Measurements from ENCODE around the gene FAM234B.

Gene FAM234B

DNA sequence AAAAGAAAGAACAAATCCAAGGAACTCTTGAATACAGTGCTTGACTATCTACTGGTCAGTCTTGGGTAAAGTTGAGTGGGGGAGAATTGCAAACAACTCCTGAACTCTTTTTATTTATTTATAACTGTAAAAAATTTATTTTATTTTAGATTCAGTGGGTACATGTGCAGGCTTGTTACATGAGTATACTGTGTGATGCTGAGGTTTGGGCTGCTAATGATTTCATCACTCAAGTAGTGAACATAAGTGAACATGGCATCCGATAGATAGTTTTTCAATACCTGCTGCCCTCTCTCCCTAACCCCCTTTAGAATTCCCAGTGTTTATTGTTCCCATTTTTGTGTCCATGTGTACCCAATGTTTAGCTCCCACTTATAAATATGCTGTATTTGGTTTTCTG, 62.5 kb downstream of the FAM234B start:
- FAIRE-seq (no peak), DNase-seq (ENCODE audit: insufficient read length, low spot score) (no peak)

DNA sequence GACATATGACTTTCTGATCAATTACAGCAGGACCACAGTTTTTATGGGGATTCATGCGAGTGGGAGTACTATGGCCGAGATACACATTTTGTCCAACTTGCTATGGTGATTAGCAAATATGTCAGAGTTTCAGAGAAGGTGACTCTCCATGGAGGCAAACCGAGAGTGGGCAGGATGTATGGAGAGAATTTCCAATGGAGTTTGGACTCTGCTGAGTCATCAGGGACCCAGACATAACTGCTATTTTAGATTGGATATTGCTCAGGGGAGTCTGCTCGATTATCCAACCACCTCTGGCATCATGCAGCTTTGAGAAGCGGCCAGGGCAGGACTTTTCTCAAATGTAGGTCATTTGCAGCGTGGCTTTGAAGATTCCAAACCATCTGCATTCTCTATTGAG, 68.8 kb downstream of the FAM234B start:
- no peak for DNase-seq (ENCODE audit: insufficient read length, low spot score)
- FAIRE-seq, result no peak

DNA sequence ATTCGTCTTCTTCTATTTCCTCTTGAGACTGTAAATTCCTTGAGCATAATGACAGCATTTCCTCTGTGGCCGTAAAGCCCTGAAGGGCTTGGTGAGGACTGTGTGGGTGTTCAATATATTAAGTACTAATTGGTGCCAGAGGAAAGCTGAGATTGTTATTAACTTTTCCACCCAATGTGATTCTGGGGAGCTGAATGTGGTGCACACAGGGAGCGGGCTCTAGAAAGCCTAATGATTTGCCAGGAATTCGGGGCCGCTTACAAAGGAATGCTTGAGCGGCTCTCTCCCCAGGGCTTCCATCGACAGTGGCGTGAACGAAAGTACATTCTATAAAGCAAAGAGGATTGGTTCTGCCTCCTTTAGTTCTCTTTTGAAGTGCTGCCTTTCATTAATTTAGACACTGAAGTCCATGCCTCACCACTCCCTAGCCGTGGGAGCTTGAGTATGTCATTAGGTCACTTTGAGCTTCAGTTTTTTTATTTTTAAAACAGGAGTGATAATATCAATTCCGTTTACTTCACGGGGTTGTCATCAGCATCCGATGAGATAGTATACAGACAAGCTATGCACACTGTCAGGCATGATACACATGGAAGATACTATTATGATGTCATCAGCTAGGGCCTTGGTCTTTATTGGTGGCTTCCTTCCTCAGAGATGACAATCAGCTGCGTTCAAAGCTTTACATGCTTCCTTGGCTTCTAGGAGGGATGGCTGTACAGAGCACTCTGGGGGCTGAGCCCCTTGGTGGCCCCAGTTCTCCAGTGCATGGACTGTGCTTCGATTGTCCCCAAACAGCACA, 70.3 kb downstream of the FAM234B start:
- FAIRE-seq, result no peak
- no peak for DNase-seq (ENCODE audit: insufficient read length, low spot score)

DNA sequence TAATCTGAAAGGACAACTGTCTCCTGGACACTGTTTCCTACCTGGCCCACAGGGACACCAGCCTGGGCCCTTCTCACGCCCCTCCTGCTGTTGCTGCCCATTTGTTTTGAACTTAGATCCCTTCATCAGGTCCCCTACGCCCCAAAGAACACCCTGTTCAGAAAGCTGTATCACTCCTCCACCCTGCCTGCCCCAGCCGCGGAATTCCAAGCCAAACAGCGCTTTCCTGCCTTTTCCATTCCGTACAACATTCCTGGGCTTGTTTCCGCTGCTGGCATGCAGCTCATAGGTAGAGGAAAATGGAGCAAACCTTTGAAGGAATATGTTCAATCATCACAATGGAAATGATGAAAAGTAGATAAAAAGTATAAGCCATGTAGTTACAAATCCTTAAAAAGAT, 72.1 kb downstream of the FAM234B start:
- no peak for FAIRE-seq
- no peak for DNase-seq (ENCODE audit: insufficient read length, low spot score)

DNA sequence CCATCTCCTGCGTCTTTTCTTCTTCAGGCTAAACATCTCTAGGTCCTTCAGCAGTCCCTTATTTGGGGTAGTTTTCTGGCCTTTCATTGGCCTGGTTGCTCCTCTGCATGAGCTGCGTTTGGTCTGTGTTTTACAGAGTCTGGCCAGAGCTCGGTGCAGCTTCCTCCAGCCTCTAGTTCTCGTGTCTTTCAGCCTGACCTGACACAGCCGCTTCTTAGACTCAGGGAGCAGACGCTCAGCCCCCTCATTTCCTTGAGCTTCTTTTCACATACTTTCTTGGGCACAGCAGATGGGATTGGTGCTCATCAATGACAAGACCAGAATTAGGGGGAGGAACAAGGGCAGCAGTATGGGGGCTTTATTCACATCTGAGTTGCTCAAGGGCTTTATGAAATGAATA, 72.8 kb downstream of the FAM234B start:
- DNase-seq (ENCODE audit: insufficient read length, low spot score), result no peak
- FAIRE-seq, result no peak

DNA sequence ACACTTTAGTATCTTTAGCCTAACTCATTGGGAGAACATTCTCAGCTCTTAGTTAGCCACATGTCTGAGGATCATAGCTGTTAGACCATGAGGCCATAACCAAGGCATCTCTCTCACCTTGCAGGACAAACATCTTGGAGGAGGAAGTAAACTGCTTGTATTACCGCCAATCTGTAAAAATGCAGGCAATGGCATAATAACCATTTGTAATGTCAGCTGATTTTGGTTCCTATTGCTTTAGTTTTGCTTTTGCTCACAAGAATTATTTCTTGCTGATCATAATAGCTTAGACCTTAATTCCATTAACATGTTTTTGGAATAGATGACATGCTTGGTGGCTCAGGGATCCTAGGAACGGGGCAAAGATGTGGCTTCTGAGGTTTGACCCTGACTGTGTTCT, 75.6 kb downstream of the FAM234B start:
- no peak for DNase-seq (ENCODE audit: insufficient read length, low spot score)
- no peak for FAIRE-seq

DNA sequence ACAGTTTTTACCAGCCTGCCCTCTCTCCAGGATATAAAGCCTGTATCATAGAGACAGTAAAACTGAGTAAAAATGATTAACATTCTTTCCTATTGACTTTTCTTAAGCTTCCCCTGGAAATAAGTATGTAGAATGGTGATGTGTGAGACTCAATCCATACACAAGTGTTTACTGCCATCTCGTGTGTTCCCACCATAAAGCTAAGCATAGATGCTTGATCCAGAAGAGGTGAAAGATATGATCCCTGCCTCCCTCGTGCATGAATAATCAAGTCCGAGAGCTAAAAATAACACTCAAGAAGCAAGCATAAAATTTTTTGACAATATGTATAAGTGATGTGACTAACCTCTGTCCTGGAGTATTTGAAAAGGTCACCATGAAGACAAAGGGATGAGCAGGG, 76.2 kb downstream of the FAM234B start:
- DNase-seq (ENCODE audit: insufficient read length, low spot score) (no peak), FAIRE-seq (no peak)

DNA sequence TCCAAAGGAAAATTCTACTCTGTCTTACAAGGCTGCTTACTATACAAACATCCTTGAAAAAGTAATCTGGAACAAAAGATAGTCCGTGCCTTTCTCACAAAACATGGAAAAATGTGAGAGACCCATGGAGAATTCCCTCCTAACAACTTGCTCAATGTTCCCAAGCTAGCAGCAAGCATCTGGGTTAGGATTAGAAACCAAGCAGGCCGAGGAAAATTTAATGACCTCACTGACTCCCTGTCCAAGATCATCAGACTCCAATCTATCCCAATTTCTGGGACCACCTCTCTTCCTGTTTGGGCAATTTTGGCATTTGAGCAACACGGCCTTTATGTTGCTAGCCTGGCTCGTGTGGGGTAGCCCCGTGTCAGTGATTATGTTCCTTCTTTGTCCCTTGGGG, 77.4 kb downstream of the FAM234B start:
- DNase-seq (ENCODE audit: insufficient read length, low spot score), result no peak
- no peak for FAIRE-seq

DNA sequence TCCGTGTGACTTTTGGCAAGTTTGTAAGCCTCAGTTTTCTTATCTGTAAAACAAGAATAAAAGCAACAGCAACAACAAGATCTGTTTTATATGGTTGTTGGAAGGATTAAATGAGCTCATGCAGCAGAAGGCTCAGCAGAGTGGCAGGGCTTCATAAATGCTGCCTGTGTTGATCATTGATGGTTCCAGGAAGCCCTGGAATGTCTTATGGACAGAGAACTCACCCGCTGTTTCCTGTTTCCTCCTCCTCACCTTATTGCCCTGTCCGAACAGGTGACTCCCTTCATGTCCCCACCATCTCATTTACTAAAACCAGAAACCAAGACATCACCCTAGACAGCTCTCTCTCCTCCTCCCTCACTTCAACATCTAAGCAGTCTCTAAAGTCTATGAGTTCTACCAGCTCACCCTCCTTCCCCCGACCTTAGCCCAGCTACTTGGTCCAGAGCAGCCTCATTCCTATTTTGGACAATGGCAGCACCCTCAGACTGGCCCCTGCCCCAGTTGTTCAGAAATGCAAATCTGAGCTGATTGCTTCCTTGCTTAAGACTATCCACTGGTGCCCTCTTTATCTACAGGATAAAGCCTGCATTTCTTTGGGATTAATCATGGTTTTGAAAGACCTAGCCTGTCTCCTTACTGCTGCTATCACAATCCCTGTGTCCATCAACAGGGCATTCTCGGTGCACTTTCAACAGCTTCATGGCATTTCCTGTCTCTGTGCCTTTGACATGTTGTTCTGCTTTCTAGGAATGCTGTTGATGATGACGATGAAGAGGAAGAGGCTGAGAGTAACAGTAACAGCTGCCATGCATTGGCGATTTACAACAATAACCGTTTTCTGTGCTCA, 80.7 kb downstream of the FAM234B start:
- FAIRE-seq, result peak; percentile 26

DNA sequence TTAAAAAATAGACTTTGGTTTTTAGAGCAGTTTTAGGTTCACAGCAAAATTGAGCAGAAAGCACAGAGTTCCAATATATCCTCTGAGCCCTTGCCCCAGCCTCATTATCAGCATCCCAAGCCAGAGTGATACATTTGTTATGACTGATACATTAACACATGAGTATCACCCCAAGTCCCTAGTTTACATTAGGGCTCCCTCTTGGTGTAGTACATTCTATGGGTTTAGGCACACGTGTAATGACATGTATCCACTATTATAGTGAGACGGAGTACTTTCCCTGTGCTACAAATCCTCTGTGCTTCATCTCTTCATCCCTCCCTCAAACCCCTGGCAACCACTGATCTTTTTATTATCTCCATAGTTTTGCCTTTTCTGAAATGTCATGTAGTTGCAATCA, 81.8 kb downstream of the FAM234B start:
- FAIRE-seq (no peak), DNase-seq (ENCODE audit: insufficient read length, low spot score) (no peak)

More for the DNA sequence above, 80.7 kb downstream of the FAM234B start:
- DNase-seq (ENCODE audit: insufficient read length, low spot score), result peak; percentile 72

DNA sequence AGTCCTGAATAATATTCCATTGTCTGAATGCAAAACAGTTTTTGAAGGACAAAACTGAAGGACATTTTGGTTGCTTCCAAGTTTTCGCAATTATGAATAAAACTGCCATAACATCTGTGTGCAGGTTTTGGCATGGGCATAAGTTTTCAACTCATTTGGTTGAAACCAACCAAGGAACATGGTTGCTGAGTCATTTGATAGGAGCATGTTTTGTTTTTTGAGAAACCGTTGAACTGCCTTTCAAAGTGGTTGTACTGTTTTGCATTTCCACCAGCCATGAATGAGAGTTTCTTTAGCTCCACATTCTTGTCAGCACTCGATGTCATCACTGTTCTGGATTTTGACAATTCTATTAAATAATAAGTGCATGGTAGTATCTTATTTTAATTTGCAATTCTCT, 82.3 kb downstream of the FAM234B start:
- DNase-seq (ENCODE audit: insufficient read length, low spot score) (no peak), FAIRE-seq (no peak)

DNA sequence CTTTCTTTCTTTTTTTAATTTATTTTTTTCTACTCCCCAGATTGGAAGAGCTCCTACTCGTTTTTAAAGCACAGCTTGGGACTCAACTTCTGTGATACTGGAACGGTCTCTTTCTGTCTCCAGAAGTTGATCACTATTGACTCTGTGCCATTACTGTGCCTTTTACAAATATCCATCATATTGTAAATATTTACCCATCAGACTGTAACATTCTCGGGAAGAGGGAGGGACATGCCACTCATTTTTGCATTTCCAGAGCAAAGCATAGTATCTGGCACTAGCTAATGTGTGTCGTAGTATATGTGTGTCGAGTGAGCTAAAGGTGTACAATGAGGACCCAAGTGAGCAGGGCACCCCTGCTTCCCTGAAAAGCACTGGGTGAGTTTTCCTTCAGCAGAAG, 83.3 kb downstream of the FAM234B start:
- FAIRE-seq (no peak), DNase-seq (ENCODE audit: insufficient read length, low spot score) (no peak)

DNA sequence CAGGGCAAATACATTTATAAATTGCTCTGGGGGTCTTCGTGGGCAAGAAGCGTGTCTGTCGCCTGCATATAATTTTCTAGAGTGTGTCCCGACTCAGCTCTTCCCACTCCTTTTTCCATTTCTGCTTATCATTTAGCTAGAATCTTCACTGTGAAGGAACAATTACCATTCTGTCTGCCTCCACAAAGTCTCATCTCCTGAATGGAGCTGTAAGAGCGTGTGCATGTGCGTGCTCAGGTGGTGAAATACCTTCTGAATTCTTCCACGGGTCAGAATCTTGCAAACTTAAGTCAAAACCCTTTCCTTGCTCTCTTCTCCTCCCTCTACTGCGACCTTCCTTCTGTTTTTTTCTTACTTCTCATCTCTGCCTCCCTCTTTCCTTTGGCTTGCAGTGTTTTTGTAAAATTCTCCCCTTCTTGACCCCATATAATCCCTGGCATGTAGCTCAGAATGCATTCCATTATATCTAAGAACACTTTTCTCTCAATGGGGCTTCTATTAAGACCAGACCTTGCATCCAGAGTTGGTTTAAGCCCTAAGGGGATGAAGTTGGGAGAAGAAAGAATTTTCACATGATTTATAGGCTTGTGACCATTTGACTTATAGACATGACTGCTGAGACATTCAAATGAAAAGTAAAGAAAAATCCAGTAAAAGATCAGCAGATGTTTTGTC, 84.2 kb downstream of the FAM234B start:
- DNase-seq (ENCODE audit: insufficient read length, low spot score) (peak; percentile 32), FAIRE-seq (no peak)

DNA sequence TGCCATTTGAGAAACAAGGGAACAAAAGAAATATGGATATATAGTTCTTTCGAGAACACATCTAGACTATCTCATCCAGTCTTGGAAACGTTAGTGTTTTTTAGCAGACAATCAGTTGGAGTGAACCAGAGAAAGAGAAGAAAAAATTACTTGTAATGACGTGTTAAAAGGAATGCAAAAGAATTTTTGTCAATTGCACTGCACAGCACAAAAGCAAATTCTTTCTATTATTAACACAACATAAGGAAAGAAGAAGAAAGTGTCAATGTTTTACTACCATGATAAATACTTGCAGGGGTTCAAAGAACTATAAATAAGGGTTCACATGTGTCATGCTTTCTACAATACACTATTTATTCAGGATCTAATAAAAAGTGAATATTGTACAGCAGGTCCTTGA, 86.8 kb downstream of the FAM234B start:
- no peak for DNase-seq (ENCODE audit: insufficient read length, low spot score)
- FAIRE-seq, result no peak

Measured in HTR-8/SVneo (cell line).